SJCRH30 (cell line): ENCODE measurements around the gene IGFBP7. TPM values are rescaled to one million over a fixed set of nuclear protein-coding genes. Genes with fewer than 3 reads are reported as not detected.

Experiments used
- total RNA-seq: library from RNA; depleted of rRNA; stranded (reverse); fragments of >200 nt; shearing (Covaris generic); gene quantifications from 2 replicates; pipeline ENCODE4 v1.2.3, GENCODE V29; 2014; rRNA removed

The IGFBP7 gene
- total RNA-seq, 1 experiment from 2014 or later = 1.8 TPM

Other genes with a start within 250 kb of the IGFBP7 start
- gene REST, start 202.5 kb downstream of the IGFBP7 start, total RNA-seq = 49.7 and 55.4 TPM in 2 replicates
- gene NOA1, start 132.8 kb downstream of the IGFBP7 start, total RNA-seq = 25.3 and 27.4 TPM in 2 replicates
- gene POLR2B, start 131.5 kb downstream of the IGFBP7 start, total RNA-seq = 313 and 334 TPM in 2 replicates